Stimulated activated CD4-positive, alpha-beta T cell treated with anti-CD3 and anti-CD28 coated beads, Interleukin-4, amount 100 ng/mL, for 48 hours (primary cell): Measurements from ENCODE around the gene CTNNBIP1.

Experiments used
- DNase-seq, 2 donors: peaks; one replicate each; pipeline ENCODE4 v3.0.0-alpha.2; 2020; ENCODE audit warnings: low read depth in 2 of 2

Gene CTNNBIP1

DNA sequence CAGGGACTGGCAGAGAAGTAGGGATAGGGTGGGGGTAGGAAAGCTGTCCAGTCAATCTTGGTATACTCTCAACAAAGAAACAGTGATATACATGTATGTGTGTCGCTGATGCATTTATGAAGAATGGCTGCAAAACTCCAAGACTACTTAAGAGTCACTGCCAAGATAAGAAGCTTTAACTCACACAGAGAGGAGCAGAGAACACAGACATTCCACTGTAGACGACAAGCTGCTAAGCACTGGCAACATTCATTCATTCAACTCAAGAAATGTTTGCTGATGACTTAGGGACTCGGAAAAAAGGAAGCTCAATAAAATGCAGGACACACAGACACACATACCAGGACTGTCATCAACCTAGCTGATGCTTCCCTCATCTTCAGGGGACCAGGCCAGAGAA lies 5.5 kb downstream of the CTNNBIP1 start:
- DNase-seq: no peak

- no peak for DNase-seq
These were observed 6.1 kb downstream of the CTNNBIP1 start for GRCh38 chr1:9903801-9904527.

GRCh38 chr1:9902060-9902452 lies 8.0 kb downstream of the CTNNBIP1 start:
- no peak for DNase-seq

GRCh38 chr1:9901148-9902059 lies 8.7 kb downstream of the CTNNBIP1 start:
- no peak for DNase-seq

DNA sequence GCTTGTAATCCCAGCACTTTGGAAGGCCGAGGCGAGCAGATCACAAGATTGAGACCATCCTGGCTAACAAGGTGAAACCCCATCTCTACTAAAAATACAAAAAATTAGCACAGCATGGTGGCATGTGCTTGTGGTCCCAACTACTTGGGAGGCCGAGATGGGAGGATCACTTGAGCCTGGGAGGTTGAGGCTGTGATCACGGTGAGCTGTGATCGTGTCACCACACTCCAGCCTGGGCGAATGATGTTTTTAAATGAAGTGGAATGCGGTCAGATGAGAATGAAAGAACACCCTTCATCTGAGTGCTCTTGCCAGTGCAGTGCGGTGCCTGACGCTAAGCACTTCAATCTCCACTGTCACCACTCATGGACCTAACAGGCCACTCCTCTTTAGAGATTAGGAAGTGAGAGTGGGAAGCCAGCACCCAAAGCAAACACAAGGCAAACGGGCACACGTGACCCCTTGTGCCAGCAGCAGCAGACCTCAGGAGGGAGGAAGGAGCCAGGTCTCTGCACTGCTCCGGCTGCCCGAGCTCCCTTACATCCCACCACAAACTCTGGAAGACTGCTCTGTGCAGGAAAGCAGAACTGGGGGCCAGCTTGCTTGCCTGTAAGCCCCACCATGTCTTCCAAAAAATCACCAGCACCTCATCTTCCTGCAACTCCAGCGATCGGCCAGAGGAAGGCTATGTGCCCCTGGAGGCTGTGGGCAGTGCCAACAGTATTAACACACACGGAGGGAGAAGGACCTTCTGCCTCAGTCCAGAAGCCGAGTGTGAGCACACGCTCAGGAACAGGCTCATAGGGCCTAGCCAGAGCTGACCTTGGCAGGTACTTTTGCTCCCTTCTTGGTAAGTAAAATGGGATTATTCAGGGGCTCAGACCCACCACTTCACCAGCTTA lies 9.7 kb downstream of the CTNNBIP1 start:
- no peak for DNase-seq

- no peak for DNase-seq
These were observed 16.0 kb downstream of the CTNNBIP1 start for GRCh38 chr1:9894115-9894514.

GRCh38 chr1:9892563-9893528 lies 17.2 kb downstream of the CTNNBIP1 start:
- DNase-seq: no peak

DNA sequence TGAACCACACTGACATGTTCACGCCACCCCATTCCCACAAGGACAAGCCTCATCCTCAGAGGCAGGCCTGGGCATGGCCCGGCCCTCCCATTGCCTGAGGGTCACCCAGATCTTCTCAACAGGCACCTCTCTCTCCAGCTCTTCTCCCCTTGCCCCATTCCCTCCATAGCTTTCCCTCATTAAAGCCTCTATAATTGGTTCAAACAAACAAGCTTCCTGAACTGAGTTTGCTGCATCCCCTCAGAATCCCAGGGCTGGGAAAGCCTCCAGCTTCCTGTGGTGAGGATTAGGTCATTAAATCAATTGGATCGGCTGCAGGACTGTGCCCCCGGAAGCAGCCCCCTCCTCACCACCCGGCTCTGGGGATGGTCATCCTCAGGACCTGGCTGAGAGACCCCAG lies 18.9 kb downstream of the CTNNBIP1 start:
- DNase-seq: no peak

DNA sequence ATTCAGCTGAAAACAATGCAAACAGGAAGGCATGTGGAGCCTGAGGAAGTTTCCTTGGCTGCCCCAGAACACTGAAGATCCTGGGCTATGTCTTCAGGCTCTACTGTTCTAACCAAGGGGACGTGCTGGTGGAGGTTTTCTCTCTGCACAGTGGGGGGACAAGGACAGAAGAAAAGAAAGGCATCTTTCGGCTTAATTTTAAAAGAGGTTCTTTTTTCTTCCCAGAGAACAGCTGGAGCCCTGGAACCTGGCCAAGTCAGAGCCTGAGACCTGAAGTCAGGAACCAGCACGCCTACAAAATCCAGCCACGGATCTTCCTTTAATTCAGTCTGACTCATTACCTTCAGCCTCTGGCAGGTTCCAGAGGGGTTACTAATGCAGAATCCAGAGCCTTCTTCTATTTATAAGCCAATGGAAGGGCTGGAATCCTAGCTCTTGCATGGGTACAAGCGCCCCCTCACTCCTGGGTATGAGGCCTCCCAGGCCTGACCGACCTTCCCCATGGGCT lies 19.8 kb downstream of the CTNNBIP1 start:
- no peak for DNase-seq

DNA sequence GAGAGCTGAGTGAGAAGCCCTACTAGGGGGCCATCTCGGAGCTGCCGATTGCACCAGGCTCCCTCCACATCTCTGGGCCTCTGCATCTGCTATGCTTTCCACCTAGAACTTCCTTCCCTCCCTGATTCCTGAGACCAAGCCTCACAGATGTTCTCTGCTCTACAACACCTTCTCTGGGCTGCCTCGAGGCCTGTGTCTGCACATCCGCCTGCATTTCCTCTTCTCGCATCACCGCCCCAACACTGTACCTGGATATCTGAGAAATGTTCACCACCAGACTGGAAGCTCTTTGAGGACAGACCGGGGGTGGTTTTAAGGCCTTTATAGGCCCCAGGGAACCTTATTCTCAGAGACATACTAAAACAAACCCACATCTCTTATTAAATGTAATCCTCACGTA lies 20.7 kb downstream of the CTNNBIP1 start:
- no peak for DNase-seq

DNA sequence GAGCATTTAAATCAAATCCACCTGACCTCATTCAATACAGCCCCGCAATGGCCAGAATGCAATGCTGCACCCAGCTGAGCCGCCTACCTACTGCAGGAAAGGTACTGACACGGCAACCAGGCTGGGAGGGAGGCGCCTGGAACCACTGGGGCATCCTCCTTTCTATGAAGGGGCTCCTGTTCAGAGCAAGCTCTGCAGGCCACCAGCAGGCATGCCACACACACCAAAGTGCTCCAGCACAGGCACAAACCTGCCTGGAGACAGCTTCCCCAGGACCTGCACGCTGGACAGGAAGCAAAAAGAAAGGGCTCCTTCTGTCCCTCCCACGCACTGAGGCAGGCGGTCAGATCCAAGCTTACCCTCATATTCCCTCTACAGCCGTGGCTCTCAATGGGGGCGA lies 21.2 kb downstream of the CTNNBIP1 start:
- DNase-seq: no peak

DNA sequence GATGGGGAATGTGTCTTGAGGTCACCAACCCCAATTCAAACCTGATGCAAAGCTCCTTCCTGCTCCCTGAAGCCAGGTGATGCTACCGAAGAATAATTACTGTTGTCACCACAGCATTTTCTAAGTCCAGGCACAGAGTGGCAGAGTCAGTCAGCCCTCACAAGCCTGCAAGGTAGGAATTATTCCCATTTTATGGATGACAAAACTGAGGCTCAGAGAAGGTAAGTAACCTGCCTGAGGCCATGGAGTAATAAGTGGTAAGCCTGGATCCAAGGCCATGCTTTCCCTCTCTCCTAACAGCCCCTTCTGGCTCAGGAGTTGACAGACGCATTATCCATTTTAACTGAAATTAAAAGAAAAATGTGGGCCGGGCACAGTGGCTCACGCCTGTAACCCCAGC lies 23.0 kb downstream of the CTNNBIP1 start:
- no peak for DNase-seq

GRCh38 chr1:9886092-9886742 lies 23.9 kb downstream of the CTNNBIP1 start:
- no peak for DNase-seq

DNA sequence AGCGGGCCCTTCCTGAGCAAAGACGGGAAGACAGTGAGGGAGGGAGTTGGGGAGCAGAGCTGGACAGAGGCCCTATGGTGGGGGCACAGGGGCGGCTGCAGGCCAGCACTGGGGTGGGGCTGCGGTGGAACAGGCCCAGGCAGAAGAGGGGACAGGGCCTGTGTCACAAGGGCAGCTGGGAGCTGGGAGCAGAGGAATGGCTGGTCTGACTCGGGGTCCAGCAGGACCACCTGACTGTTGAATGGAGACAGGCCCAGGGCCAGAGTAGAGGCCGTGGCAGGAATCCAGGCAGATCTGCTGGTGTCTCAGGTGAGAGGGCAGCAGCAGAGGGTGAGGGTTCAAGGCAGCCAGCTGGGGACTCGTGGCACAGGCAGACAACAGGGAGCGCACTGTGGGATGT lies 25.3 kb downstream of the CTNNBIP1 start:
- DNase-seq: no peak

DNA sequence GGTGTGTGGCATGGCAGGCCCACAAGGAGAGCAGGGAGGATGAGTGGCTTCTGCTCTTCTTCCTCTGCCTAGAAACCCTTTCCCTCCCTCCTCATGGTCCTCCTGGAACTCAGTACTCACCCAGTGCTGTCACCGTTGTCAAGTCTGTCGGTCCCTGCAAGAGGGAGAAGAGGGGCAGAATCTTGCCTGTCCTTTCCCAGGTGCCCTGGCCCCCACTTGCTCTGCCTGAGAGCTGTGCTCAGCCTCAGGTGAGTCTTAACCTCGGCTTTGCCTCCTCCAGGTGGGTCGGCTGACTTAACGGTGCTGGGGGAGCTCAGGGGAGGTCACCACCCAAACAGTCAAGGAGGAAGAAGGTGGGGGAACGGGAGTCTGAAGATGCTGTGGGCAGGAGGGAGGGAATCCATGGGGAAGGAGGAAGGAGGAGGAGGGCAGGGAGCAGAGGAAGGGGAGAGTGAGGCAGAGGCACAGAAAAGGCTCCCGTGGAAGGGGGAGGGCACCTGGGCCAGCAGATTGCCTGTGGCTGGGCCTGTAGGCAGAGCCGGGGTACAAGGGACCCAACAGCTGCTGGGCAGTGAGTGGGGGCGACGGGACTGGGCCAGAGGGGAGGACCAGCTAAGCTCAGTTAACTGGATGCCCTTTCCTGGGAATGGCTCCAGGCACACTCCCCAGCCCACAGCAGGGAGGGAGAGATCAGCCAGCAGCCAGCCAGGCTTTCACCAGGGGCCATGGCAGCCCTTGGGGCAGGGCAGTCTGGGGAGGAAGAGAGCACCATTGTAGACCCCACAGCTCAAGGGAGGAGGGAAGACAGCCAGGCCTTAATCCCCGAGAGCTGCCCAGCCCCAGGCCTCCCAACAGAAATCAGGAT lies 26.3 kb downstream of the CTNNBIP1 start:
- no peak for DNase-seq

GRCh38 chr1:9882945-9883303 lies 27.1 kb downstream of the CTNNBIP1 start:
- DNase-seq: no peak

DNA sequence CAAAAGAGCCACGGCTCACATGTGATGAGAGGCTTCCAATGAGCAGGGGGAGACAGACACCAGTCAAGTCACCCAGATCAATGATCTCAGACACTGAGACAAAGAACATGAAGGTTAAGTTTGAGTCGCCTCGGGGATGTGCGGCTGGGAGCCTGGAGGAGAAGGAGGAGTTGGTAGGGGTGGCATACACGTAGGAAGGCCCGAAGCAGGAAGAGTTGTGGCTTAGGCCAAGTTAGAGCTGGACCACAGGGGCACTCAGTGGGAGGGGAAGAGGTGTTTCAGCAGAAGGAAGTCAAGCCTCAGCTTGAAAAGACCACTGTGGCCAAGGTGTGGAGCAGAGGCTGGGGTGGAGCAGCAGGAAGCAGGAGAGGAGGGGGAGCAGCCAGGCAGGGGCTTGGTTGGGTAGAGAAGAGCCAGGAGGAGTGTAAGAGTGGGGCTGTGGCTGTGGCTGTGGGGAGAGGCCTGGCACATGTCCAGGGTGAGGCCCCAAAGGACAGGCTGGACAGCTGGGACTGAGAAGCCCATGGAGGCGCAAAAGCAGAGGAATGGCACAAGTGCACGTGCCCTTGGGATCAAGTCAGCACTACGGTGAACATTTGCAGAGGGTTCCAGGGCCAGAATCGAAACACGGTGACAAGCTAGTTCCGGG lies 27.6 kb downstream of the CTNNBIP1 start:
- DNase-seq: no peak

GRCh38 chr1:9881838-9882249 lies 28.2 kb downstream of the CTNNBIP1 start:
- no peak for DNase-seq

DNA sequence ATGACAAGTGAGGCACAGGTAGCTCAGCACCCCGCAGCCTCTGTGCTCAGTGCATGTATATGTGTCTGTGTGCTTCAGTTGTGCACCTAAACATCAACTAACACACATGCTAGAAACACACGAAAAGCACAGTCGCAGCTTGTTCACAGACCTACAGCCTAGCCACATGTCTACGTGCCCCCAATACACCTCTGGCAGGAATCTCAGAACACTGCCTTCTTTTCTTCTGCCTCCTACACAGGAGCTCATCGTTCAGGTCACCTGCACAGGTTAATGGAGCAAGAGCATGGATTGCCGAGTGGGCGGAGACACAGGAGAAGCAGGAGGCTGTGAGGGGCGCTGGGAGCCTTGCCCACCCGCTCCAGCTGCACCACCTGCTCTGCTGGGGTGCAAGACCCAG lies 31.7 kb downstream of the CTNNBIP1 start:
- DNase-seq: no peak
